Measurements from ENCODE around the gene CMKLR1. TPM values are rescaled to one million over a fixed set of nuclear protein-coding genes. Genes with fewer than 3 reads are reported as not detected.

CMKLR1 gene
- polyA plus RNA-seq, 12 donors, result 2.2 to 10.3 (median 4.3) TPM; not detected in 1

DNA sequence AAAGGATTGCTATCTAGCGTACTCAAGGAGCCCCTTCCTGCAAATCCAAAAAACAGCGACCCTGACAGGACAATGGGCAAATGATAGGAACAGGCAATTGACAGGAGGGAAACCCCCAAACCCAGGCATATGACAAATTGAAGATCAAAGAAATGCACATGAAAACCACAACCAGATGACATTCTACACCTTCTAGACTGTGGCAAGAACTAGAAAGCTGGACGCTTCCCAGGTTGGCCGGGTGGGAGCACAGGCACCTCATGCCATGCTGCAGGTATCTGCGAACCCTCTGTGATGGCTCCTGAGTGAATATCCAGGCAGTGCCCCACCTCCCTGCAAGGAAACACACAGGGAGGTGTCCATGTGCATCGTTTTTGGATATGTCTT, 37.1 kb downstream of the CMKLR1 start:
- DNase-seq, result no peak

GRCh38 chr12:108301346-108301745, 37.8 kb downstream of the CMKLR1 start:
- no peak for DNase-seq

GRCh38 chr12:108299980-108300696, 39.0 kb downstream of the CMKLR1 start:
- DNase-seq, result no peak

GRCh38 chr12:108299516-108299915, 39.6 kb downstream of the CMKLR1 start:
- DNase-seq, result no peak

GRCh38 chr12:108298761-108299275, 40.3 kb downstream of the CMKLR1 start:
- DNase-seq, result no peak

DNA sequence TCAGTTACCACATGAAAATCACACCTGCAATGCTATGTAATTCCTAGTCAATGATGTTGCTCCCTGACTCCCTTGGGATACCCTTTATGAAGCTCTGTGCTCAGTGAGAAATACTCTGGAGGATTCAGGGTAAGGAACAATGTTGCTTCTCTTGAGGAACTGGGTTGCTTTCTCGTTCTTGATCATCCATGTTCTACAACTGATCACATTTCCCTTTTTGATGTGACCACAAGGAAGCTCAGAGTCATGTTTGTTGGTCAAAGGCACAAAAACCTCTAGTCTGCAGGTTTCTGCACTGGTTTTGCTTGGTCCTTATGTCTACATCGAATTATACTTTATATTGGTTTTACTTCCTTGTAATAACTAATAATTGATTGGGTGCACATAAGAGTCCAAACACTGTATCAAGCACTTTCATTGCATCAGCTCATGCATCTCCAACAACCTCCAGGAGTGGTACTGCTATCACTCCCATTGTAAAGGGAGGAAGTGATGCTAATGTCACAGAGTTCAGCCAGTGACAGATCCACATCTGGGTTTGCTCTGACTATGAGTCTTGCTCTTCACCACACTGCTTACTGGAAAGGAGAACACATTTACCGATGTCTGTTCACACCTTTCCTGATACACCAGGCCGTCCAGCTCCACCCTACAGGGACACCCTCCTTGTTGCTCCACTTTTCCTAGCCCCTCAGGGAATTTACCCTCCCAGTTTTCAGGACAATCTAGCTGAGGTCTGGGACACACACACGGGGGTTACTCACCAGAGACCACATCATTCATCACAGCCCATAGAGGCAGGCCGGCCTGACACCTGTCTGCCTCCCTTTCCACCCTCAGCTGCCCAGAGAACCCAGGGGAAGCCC, 41.0 kb downstream of the CMKLR1 start:
- DNase-seq, result no peak

- DNase-seq, result no peak
Measured at GRCh38 chr12:108297424-108297823, 41.7 kb downstream of the CMKLR1 start.

- no peak for DNase-seq
Measured at GRCh38 chr12:108296945-108297344, 42.2 kb downstream of the CMKLR1 start.

DNA sequence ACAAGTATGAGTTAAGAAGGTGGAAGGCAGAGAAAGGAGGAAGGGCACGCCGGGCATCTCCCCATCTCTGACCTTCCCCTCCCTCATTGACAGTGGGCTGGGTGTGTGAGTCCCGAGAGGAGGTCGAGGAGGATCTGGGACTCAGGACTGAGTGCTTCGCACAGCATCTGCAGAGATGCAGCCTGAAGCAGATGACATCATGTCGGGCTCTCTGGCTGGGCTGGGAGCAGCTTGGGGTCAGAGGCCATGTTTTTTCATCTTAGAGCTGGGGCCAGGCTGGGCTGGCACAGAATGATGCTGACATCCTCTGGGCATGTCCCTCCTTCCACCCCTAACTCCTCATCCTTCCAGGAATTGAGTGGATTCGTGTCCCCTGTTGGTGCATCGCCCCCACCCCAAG, 43.5 kb downstream of the CMKLR1 start:
- DNase-seq, result no peak

- peak; percentile 84 for DNase-seq
Measured at GRCh38 chr12:108289350-108290161, 49.6 kb downstream of the CMKLR1 start.

DNA sequence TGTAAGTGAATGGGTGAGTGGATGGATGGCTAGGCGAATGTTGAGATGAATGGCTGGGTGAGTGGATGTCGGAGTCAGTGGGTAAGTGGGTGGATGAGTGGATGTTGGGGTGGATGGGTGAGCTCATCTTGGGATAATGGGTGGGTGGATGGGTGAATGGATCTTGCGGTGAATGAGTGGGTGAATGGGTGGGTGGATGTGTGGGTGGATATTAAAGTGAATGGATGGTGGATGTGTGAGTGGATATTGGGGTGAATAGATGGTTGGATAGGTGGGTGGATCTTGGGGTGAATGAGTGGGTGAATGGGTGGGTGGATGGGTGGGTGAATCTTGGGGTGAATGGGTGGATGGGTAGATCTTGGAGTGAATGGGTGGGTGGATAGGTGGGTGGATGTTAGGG, 51.9 kb downstream of the CMKLR1 start:
- no peak for DNase-seq

- DNase-seq, result no peak
Measured at GRCh38 chr12:108285016-108285415, 54.1 kb downstream of the CMKLR1 start.

DNA sequence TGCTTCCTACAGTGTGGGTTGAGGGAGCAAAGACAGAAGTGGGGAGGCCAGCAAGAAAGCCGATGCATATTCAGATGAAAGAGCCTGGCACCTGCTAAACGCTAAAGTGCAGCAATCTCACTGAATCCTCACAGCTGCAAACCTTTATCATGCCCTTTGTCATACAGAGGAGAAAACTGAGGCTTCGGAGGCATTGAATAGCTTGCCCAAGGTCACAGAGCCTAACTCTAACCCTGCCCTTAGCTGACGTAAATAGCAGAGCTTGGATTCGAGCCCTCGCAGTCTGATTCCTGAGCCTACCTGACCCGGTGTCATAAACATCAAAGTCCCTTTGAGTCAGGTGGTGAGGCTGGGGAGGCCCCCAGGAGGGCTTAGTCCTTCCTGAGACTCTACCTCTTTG, 54.9 kb downstream of the CMKLR1 start:
- no peak for DNase-seq

GRCh38 chr12:108282676-108283075, 56.4 kb downstream of the CMKLR1 start:
- DNase-seq, result no peak

- no peak for DNase-seq
Measured at GRCh38 chr12:108282160-108282559, 57.0 kb downstream of the CMKLR1 start.

DNA sequence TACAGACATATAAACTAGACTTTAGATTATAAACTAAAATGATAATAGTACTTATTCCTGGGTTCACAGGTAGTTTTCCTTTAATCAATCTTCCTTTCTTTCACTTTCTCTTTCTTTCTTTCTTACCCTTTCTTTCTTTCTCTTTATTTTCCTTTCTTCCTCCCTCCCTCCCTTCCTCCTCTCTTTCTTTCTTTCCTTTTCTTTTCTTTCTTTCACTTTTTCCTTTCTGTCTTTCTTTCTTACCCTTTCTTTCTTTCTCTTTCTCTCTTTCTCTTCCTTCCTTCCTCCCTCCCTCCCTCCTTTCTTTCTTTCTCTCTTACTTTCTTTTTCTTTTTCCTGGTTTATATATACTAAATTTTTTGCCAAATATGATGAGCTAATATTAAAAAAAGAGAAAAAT, 61.5 kb downstream of the CMKLR1 start:
- DNase-seq, result no peak

GRCh38 chr12:108273217-108273616, 65.9 kb downstream of the CMKLR1 start:
- no peak for DNase-seq

- no peak for DNase-seq
Measured at GRCh38 chr12:108271951-108272872, 66.9 kb downstream of the CMKLR1 start.

- DNase-seq, result no peak
Measured at GRCh38 chr12:108270849-108271143, 68.3 kb downstream of the CMKLR1 start.

DNA sequence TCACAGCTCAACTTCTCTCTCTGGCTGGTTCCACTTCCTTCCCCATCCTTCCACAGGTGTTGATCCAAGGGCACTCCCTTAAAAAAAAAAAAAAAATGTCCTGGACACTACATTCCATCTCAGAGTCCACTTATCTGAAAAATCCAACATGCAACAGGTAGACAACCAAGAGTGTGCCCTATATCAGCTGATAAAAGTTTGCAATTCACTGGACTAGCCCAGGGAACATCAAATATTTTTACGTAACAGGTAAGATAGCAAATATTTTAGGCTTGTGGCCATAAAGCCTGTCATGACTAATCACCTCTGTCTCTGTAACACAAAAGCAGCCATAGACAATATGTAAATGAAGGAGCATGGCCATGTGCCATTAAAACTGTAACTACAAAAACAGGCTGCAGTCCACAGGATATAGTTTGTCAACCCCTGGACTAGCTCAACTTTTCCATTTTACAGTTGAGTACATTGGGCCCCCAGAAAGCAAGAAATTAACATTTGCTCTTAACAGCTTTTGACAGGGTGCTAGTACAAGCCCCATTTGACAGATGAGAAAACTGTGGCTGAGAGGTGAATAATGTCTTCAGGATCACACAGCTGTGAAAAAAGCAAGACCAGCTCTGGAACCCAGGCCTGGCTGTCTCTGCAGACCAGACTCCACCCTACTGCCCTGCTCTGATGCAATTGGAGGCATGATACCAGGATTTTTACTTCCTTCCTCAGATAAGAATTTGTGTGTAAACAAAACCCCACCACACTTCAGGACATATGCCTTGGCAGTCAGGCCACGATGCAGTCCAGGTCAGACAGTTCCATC, 68.9 kb downstream of the CMKLR1 start:
- no peak for DNase-seq
